Endodermal cell (in vitro differentiated cells): Measurements from ENCODE around the gene ZNF419. TPM values are rescaled to one million over a fixed set of nuclear protein-coding genes. Genes with fewer than 3 reads are reported as not detected.

Source experiments
- DNase-seq: peaks from one replicate; pipeline ENCODE4 v3.0.0-alpha.2; 2017
- H3K27ac ChIP-seq: 2 replicates; pipeline ENCODE4 v1.5.1; 2013; ENCODE audit warnings: mild to moderate bottlenecking, low read depth, low read length, moderate library complexity
- H3K27me3 ChIP-seq: 2 replicates; pipeline ENCODE4 v1.6.1; 2013; ENCODE audit warnings: mild to moderate bottlenecking, low read length, moderate library complexity; ENCODE audit not compliant: insufficient read depth, control insufficient read depth, poor library complexity, severe bottlenecking
- H3K36me3 ChIP-seq: 2 replicates; pipeline ENCODE4 v1.7.0; 2013; ENCODE audit warnings: mild to moderate bottlenecking, low read length, moderate library complexity; ENCODE audit not compliant: control insufficient read depth, insufficient read depth
- H3K4me1 ChIP-seq: one replicate; pipeline ENCODE4 v1.7.0; 2013; ENCODE audit warnings: low read length; ENCODE audit not compliant: control insufficient read depth, insufficient read depth
- H3K4me3 ChIP-seq: 2 replicates; pipeline ENCODE4 v1.5.1; 2013; ENCODE audit warnings: mild to moderate bottlenecking, low read length, moderate library complexity
- H3K9ac ChIP-seq: 2 replicates; pipeline ENCODE4 v1.6.1; 2013; ENCODE audit warnings: mild to moderate bottlenecking, low read length, moderate library complexity; ENCODE audit not compliant: poor library complexity, severe bottlenecking; ENCODE audit errors: extremely low read depth
- H3K9me3 ChIP-seq: 2 replicates; pipeline ENCODE4 v1.6.1; 2013; ENCODE audit warnings: mild to moderate bottlenecking, low read length, moderate library complexity; ENCODE audit not compliant: control insufficient read depth
- H3K27ac Mint-ChIP-seq: 2 replicates; pipeline ENCODE4 v1.8.0; 2020; ENCODE audit warnings: mixed read lengths
- H3K27me3 Mint-ChIP-seq: 2 replicates; pipeline ENCODE4 v1.8.0; 2021; ENCODE audit warnings: mild to moderate bottlenecking, mixed read lengths; ENCODE audit not compliant: insufficient read depth
- H3K36me3 Mint-ChIP-seq: 2 replicates; pipeline ENCODE4 v1.8.0; 2020; ENCODE audit warnings: low read depth, mixed read lengths
- H3K4me1 Mint-ChIP-seq: 2 replicates; pipeline ENCODE4 v1.8.0; 2020; ENCODE audit warnings: mixed read lengths
- H3K4me3 Mint-ChIP-seq: 2 replicates; pipeline ENCODE4 v1.8.0; 2020; ENCODE audit warnings: mild to moderate bottlenecking, moderate library complexity, mixed read lengths
- H3K9me3 Mint-ChIP-seq: 2 replicates; pipeline ENCODE4 v1.8.0; 2020; ENCODE audit warnings: mild to moderate bottlenecking, mixed read lengths
- WGBS, 2 experiments: methylation state at CpG; one replicate each; pipeline versions ENCODE4 v1.1.5 to v1.1.7; 2013; ENCODE audit warnings: missing lambda C conversion rate in 2 of 2, mixed read lengths in 1 of 2; ENCODE audit not compliant: insufficient coverage in 1 of 2, insufficient read length in 1 of 2; 5-methylcytosine and 5-hydroxymethylcytosine counted together
- total RNA-seq, 2 donors: library from RNA; stranded (reverse); fragmentation: NEBNext Ultra II Directional in 1 of 2; extraction: Animal tissue kit (Norgen Biotek cat#: 25700) in 1 of 2; gene quantifications; 2 replicates in 1 of 2; 3 replicates in 1 of 2; pipeline ENCODE4 v1.2.1, GENCODE V29; 2021
- TF ChIP-seq, protein P1 (sequence below): fragments of 200-600 bp; sonication (generic); conservative IDR thresholded peaks from 2 replicates; pipeline ENCODE4 v1.5.0; 2021; ENCODE audit warnings: antibody characterized with exemption, mild to moderate bottlenecking

The ZNF419 gene
- total RNA-seq, 2 donors from 2014 or later = 16.8 to 17.0 TPM

DNA sequence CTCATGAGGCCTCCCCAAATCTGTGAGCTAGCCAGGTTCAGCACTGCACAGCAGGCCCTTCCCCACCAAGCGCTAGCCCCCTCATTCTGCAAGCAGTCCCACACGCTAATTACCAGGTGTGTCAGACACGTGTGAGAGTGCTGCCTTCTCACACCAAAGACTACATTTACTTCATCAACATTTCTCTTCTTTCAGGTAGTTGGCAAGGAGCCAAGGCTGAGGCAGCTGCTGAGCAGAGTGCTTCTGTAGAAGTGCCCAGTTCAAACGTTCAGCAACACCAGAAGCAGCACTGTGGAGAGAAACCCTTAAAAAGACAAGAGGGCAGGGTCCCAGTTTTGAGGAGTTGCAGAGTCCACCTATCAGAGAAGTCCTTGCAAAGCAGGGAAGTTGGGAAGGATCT lies 18.6 kb downstream of the ZNF419 start:
- no peak for DNase-seq
- Histone ChIP-seq H3K4me3 (no peak overlapping the region), H3K36me3 (peaks cover 43% of the 10 kb centered on the region), H3K27me3 (no peaks in the 10 kb centered on the region), H3K27ac (no peak overlapping the region), H3K9me3 (peaks cover 18% of the 10 kb centered on the region), H3K9ac (no peak overlapping the region), H3K4me1 (no peaks in the 10 kb centered on the region)
- Mint-ChIP-seq H3K4me1 (no peaks in the 10 kb centered on the region), H3K4me3 (no peak overlapping the region), H3K36me3 (peaks cover 85% of the 10 kb centered on the region), H3K27me3 (no peaks in the 10 kb centered on the region), H3K9me3 (peaks cover 67% of the 10 kb centered on the region), H3K27ac (no peak overlapping the region)
- TF ChIP-seq, protein P1, sequence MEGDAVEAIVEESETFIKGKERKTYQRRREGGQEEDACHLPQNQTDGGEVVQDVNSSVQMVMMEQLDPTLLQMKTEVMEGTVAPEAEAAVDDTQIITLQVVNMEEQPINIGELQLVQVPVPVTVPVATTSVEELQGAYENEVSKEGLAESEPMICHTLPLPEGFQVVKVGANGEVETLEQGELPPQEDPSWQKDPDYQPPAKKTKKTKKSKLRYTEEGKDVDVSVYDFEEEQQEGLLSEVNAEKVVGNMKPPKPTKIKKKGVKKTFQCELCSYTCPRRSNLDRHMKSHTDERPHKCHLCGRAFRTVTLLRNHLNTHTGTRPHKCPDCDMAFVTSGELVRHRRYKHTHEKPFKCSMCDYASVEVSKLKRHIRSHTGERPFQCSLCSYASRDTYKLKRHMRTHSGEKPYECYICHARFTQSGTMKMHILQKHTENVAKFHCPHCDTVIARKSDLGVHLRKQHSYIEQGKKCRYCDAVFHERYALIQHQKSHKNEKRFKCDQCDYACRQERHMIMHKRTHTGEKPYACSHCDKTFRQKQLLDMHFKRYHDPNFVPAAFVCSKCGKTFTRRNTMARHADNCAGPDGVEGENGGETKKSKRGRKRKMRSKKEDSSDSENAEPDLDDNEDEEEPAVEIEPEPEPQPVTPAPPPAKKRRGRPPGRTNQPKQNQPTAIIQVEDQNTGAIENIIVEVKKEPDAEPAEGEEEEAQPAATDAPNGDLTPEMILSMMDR = no peak
- 81 to 92% methylated on average over 2 to 4 of the region's 4 CpGs for WGBS, 2 experiments

DNA sequence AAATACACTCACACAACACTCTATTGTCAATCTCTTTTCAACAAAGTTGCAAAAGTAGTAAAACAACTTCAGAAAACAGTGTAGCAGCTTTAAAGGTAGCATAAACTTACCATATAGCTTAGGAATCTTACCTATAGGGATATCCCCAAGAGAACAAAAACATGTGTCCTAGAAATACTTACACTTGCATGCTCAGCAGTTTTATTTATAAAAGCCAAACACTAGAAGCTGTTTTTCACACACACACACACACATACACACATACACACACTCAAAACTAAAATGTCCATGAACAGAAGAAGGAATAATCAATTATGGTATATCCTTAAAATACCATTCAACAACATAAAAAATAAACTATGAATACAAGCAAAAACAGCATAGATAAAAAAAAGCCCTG lies 23.9 kb downstream of the ZNF419 start:
- Histone ChIP-seq H3K27ac (no peak overlapping the region), H3K4me1 (no peaks in the 10 kb centered on the region), H3K9ac (no peak overlapping the region), H3K27me3 (no peaks in the 10 kb centered on the region), H3K9me3 (peaks cover 61% of the 10 kb centered on the region), H3K4me3 (no peak overlapping the region), H3K36me3 (peaks cover 57% of the 10 kb centered on the region)
- no peak overlapping the region for H3K27ac Mint-ChIP-seq
- peaks cover 64% of the 10 kb centered on the region for H3K36me3 Mint-ChIP-seq
- TF ChIP-seq, protein P1 = no peak
- no peaks in the 10 kb centered on the region for H3K4me1 Mint-ChIP-seq
- no peaks in the 10 kb centered on the region for H3K27me3 Mint-ChIP-seq
- DNase-seq = no peak
- peaks cover 88% of the 10 kb centered on the region for H3K9me3 Mint-ChIP-seq
- H3K4me3 Mint-ChIP-seq = no peak overlapping the region

DNA sequence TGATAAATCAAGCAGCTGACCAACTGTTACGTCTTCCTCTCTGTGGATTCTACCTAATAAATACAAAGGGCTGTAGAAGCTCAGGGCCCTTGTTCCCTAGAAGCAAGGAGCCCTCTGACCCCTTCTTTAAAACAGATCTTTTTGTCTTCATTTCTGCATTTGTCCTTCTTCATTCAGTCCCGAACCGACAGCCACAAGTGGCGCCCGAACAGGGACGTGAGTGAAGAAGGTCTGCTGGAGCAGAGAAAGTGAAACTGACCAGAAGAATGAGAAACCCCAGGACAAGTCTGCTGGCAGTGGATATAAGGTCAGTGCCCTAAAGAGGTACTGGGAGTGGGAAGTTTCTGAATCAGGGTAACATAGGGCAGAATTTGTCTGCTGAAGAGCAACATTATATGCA lies 25.3 kb downstream of the ZNF419 start:
- no peaks in the 10 kb centered on the region for H3K27me3 ChIP-seq
- peaks cover 46% of the 10 kb centered on the region for H3K36me3 ChIP-seq
- Mint-ChIP-seq H3K4me1 (no peaks in the 10 kb centered on the region), H3K27ac (no peak overlapping the region), H3K27me3 (no peaks in the 10 kb centered on the region), H3K36me3 (peaks cover 56% of the 10 kb centered on the region), H3K9me3 (peaks cover 77% of the 10 kb centered on the region), H3K4me3 (no peak overlapping the region)
- TF ChIP-seq, protein P1 = no peak
- no peak overlapping the region for H3K27ac ChIP-seq
- H3K9ac ChIP-seq = no peak overlapping the region
- H3K4me1 ChIP-seq = no peaks in the 10 kb centered on the region
- no peak for DNase-seq
- 85 to 92% methylated on average over 4 to 6 of the region's 6 CpGs for WGBS, 2 experiments
- H3K4me3 ChIP-seq = no peak overlapping the region
- H3K9me3 ChIP-seq = peaks cover 50% of the 10 kb centered on the region
